COLO668 (cell line): ENCODE data around the gene MPST.
A peak's percentile ranks its signal among the peaks of the same experiment; 100 is the strongest.
"Not testable (repeated sequence)": the region's sequence is repeated elsewhere in the genome, so short reads cannot be mapped to it uniquely, and the experiment has no call there.

Experiments
- DNase-seq: peaks from one replicate; lab custom pipeline; 2025; ENCODE audit not compliant: unreplicated experiment; lab: John Stamatoyannopoulos, UW

The MPST gene

GRCh38 chr22:37059876-37060449, 40.4 kb downstream of the MPST start:
- peak; percentile 25 for DNase-seq

- DNase-seq: peak; percentile 57
These were observed 41.5 kb downstream of the MPST start for GRCh38 chr22:37060801-37061610.

GRCh38 chr22:37061611-37062375, 42.3 kb downstream of the MPST start:
- no peak for DNase-seq

- no peak for DNase-seq
These were observed 42.8 kb downstream of the MPST start for GRCh38 chr22:37062376-37062675.

GRCh38 chr22:37062702-37063381, 43.3 kb downstream of the MPST start:
- DNase-seq: peak; percentile 66

GRCh38 chr22:37063431-37064420, 44.2 kb downstream of the MPST start:
- peak; percentile 95 for DNase-seq

GRCh38 chr22:37064553-37064952, 45.0 kb downstream of the MPST start:
- no peak for DNase-seq

GRCh38 chr22:37065180-37065579, 45.6 kb downstream of the MPST start:
- no peak for DNase-seq

- DNase-seq: no peak
These were observed 46.4 kb downstream of the MPST start for GRCh38 chr22:37065961-37066360.

- no peak for DNase-seq
These were observed 47.9 kb downstream of the MPST start for GRCh38 chr22:37067428-37067827.

GRCh38 chr22:37068859-37069258, 49.3 kb downstream of the MPST start:
- DNase-seq: no peak

- DNase-seq: no peak
These were observed 49.8 kb downstream of the MPST start for GRCh38 chr22:37069319-37069718.

GRCh38 chr22:37069719-37070118, 50.2 kb downstream of the MPST start:
- no peak for DNase-seq

- DNase-seq: no peak
These were observed 50.8 kb downstream of the MPST start for GRCh38 chr22:37070334-37070733.

- DNase-seq: no peak
These were observed 51.2 kb downstream of the MPST start for GRCh38 chr22:37070744-37071143.

- not testable (repeated sequence) for DNase-seq
These were observed 52.5 kb downstream of the MPST start for GRCh38 chr22:37071850-37072592.

- DNase-seq: no peak
These were observed 53.1 kb downstream of the MPST start for GRCh38 chr22:37072673-37073072.

GRCh38 chr22:37074537-37074936, 55.0 kb downstream of the MPST start:
- no peak for DNase-seq

- no peak for DNase-seq
These were observed 55.5 kb downstream of the MPST start for GRCh38 chr22:37075046-37075445.
